Ishikawa (cell line): ENCODE measurements around the gene CALHM4.

ENCODE experiments used
- EGR1 ChIP-seq: IDR thresholded peaks from 2 replicates; pipeline ENCODE4 v1.6.1; 2012
- FOXM1 ChIP-seq: IDR thresholded peaks from 2 replicates; pipeline ENCODE4 v1.6.1; 2012; ENCODE audit warnings: low read depth, borderline replicate concordance
- RAD21 ChIP-seq: IDR thresholded peaks from 2 replicates; pipeline ENCODE4 v1.6.1; 2012; ENCODE audit warnings: low read depth
- TAF1 ChIP-seq: IDR thresholded peaks from 2 replicates; pipeline ENCODE4 v1.6.1; 2012; ENCODE audit warnings: low read depth, mild to moderate bottlenecking
- TF ChIP-seq, protein P1 (sequence below): IDR thresholded peaks from 2 replicates; pipeline ENCODE4 v1.6.1; 2012

GRCh38 chr6:116547358-116547757, 6.2 kb upstream of the CALHM4 start:
- TF ChIP-seq, protein P1, sequence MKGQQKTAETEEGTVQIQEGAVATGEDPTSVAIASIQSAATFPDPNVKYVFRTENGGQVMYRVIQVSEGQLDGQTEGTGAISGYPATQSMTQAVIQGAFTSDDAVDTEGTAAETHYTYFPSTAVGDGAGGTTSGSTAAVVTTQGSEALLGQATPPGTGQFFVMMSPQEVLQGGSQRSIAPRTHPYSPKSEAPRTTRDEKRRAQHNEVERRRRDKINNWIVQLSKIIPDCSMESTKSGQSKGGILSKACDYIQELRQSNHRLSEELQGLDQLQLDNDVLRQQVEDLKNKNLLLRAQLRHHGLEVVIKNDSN = no peak
- TF ChIP-seq EGR1 (no peak), RAD21 (no peak), FOXM1 (no peak), TAF1 (no peak)
